Cardiac muscle cell (in vitro differentiated cells and primary cell): Measurements from ENCODE around the gene XCR1. TPM values are rescaled to one million over a fixed set of nuclear protein-coding genes. Genes with fewer than 3 reads are reported as not detected.

ENCODE experiments used
- DNase-seq, 2 donors: peaks; one replicate each; pipeline versions ENCODE4 v3.0.0 to v3.0.0-alpha.2; 2010 to 2017; ENCODE audit warnings: low read depth in 1 of 2, low spot score in 1 of 2
- H3K27ac ChIP-seq: fragments of 200-600 bp; sonication (generic); 2 replicates; pipeline ENCODE4 v1.5.1; 2016
- H3K27me3 ChIP-seq: fragments of 200-600 bp; sonication (generic); 2 replicates; pipeline ENCODE4 v1.6.0; 2016; ENCODE audit warnings: control low read depth
- H3K36me3 ChIP-seq: fragments of 200-600 bp; sonication (generic); 2 replicates; pipeline ENCODE4 v1.5.1; 2016; ENCODE audit warnings: control low read depth
- H3K4me1 ChIP-seq: fragments of 200-600 bp; sonication (generic); 2 replicates; pipeline ENCODE4 v1.8.1; 2017; ENCODE audit warnings: low read depth, mild to moderate bottlenecking, mixed run types
- H3K4me3 ChIP-seq: fragments of 200-600 bp; sonication (generic); 2 replicates; pipeline ENCODE4 v1.5.1; 2016; ENCODE audit warnings: mild to moderate bottlenecking
- H3K9me3 ChIP-seq: fragments of 200-600 bp; sonication (generic); 2 replicates; pipeline ENCODE4 v1.5.1; 2017; ENCODE audit warnings: low read depth, mild to moderate bottlenecking, control low read depth
- polyA plus RNA-seq: library from polyadenylated mRNA; unstranded; fragments of >200 nt; fragmentation: Nextera tagmentation; extraction: Ambion mirVana; gene quantifications from 2 replicates; pipeline ENCODE4 v1.2.1, GENCODE V29; 2016
- total RNA-seq: library from RNA; depleted of rRNA; stranded (reverse); fragments of >200 nt; gene quantifications from 2 replicates; pipeline ENCODE4 v1.2.3, GENCODE V29; 2016
- TF ChIP-seq, protein P1 (sequence below): IDR thresholded peaks from 2 replicates; pipeline ENCODE4 v1.5.1; 2012; ENCODE audit warnings: low read depth, mild to moderate bottlenecking, low read length

The XCR1 gene
- total and polyA plus RNA-seq, 2 experiments from 2014 or later: not detected

DNA sequence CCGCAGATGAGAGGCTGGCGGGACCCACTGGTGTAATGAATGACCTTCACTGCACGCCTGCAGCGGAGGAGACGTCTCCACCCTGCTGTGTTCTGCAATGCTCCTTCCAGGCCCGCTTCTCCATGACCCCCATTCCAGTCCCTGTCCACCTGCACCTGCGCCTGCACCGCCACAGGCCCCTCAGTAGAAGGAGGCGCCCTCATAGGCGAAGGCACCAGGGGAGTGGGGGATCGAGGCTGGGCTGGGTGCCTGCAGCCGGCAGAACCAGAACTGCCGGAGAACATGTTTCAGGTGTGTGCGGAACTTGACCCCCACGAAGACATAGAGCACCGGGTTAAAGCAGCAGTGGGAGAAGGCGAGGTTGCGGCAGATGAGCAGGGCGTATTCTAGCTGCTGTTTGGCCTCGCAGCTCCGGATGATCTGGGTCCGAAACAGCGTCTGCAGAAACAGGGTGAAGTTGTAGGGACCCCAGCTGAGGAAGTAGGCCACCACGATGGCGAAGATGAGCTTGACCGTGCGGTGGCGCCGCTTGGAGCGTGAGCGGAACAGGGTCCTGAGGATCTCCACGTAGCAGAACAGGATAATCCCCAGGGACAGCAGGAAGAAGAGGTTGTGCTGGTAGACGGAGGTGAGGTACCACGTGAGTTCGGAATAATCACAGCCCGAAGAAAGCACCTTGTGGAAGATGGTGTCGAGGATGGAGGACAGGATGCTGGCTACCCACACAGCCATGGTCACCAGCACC is 6.3 kb downstream of the XCR1 start:
- H3K36me3 ChIP-seq: no peaks in the 10 kb centered on the region
- DNase-seq: no peak

DNA sequence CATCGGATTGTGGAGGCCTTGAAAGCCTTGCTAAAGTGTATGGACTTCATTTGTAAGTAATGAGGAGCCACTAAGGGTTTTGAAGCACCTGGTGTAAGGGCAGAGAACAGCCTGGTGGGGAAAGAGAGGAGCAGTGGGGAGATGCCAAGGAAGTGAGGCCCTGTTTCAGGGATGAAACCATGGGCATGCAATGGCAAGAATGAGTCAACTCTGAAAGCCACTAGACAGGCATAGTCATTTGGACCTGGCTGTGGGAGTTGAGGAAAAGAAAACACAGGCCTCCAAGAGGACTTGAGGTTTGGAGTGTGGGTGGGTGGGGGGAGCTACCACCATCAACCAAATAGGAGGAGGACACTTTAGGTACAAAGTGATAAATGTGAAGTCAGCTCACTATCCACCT is 7.6 kb downstream of the XCR1 start:
- Histone ChIP-seq H3K4me3 (no peak overlapping the region), H3K9me3 (no peaks in the 10 kb centered on the region), H3K36me3 (no peaks in the 10 kb centered on the region), H3K27ac (no peak overlapping the region), H3K4me1 (no peaks in the 10 kb centered on the region), H3K27me3 (no peaks in the 10 kb centered on the region)
- TF ChIP-seq, protein P1, sequence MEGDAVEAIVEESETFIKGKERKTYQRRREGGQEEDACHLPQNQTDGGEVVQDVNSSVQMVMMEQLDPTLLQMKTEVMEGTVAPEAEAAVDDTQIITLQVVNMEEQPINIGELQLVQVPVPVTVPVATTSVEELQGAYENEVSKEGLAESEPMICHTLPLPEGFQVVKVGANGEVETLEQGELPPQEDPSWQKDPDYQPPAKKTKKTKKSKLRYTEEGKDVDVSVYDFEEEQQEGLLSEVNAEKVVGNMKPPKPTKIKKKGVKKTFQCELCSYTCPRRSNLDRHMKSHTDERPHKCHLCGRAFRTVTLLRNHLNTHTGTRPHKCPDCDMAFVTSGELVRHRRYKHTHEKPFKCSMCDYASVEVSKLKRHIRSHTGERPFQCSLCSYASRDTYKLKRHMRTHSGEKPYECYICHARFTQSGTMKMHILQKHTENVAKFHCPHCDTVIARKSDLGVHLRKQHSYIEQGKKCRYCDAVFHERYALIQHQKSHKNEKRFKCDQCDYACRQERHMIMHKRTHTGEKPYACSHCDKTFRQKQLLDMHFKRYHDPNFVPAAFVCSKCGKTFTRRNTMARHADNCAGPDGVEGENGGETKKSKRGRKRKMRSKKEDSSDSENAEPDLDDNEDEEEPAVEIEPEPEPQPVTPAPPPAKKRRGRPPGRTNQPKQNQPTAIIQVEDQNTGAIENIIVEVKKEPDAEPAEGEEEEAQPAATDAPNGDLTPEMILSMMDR: no peak
- DNase-seq: no peak

More for the DNA sequence above, 6.3 kb downstream of the XCR1 start:
- H3K27ac ChIP-seq: no peak overlapping the region
- H3K4me3 ChIP-seq: no peak overlapping the region
- no peaks in the 10 kb centered on the region for H3K9me3 ChIP-seq
- H3K27me3 ChIP-seq: no peaks in the 10 kb centered on the region
- TF ChIP-seq, protein P1: no peak
- H3K4me1 ChIP-seq: no peaks in the 10 kb centered on the region

DNA sequence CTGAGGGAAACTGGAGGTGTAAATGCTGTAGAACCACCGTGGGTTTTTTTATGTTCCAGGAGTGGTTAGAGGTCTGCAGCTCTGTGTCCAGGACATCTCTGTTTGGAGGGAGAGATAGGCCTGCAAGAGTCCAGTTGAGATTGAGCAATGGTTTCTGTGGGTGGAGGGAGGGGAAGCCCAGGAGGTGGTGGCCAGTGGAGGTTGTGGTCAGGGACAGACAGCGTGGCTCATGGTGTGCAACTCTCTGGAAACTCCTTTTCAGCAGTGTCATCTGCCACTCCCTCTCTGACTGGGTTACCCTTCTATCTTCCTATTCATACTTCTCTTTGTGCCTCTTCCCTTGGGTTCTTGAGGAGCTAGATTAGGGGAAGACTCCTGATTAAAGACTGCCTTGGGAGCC is 9.6 kb downstream of the XCR1 start:
- TF ChIP-seq, protein P1: no peak
- peak in 1 of 2 donors; percentile 63 for DNase-seq
- Histone ChIP-seq H3K27ac (no peak overlapping the region), H3K4me1 (no peaks in the 10 kb centered on the region), H3K36me3 (no peaks in the 10 kb centered on the region), H3K4me3 (no peak overlapping the region), H3K9me3 (no peaks in the 10 kb centered on the region), H3K27me3 (no peaks in the 10 kb centered on the region)

DNA sequence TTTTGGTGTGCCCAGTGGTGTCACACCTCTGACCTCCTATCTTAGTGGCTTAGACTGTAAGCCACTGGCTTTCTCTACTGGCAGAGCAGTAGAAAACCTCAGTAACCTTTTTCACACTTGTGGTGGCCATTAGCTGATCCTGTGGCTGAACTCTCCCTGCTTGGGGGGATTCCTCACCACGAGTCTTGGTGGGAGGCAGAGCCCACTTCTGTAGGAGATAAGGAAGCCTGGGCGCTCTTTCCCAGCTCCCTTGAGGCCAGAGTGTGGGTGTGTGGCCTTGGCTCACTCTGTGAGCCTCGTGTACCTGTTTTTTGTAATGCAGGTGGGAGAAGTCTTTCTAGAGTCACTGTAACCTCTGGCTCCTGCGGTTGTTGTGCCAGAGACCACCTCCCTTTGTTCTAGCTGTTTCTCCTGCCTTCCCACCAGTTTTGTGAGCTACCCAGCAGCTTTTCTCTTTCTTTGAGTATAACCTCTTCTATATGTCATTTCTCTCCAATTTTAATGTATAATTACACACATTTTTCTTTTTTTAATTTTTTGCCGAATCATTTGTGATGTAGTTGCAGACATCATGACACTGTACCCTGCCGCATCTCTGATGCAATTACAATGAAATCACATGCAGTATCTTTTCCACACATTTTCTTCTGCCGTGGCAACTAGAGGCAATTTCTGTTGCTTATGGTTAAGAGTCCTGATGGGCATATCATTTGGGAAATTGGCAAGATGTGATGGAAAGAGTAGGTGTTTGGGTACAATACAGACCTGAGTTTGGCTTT is 13.8 kb downstream of the XCR1 start:
- TF ChIP-seq, protein P1: no peak
- H3K4me1 ChIP-seq: no peaks in the 10 kb centered on the region
- no peaks in the 10 kb centered on the region for H3K36me3 ChIP-seq
- no peak for DNase-seq
- H3K9me3 ChIP-seq: no peaks in the 10 kb centered on the region
- H3K27ac ChIP-seq: no peak overlapping the region
- no peak overlapping the region for H3K4me3 ChIP-seq
- H3K27me3 ChIP-seq: no peaks in the 10 kb centered on the region

DNA sequence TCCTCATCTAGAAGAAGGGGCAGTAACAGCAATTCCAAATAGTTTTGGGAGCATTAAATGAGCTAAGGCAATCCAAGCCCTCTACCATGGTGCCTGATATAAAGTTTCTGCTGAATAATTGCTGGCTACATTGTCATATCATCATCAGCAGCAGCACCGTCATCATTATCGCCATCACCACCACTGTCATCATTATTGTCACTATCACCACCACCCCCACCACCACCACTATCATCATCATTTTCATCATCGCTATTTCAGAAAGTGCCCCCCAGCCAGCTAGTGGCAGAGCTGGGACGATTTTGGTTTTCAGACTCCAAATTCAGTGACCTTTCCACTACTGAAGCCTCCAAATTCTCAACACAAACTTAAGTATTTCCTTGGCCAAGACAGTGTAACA is 15.0 kb downstream of the XCR1 start:
- DNase-seq: no peak
- no peaks in the 10 kb centered on the region for H3K4me1 ChIP-seq
- TF ChIP-seq, protein P1: no peak

More for the DNA sequence above, 15.0 kb downstream of the XCR1 start:
- Histone ChIP-seq H3K4me3 (no peak overlapping the region), H3K27me3 (no peaks in the 10 kb centered on the region), H3K36me3 (no peaks in the 10 kb centered on the region), H3K9me3 (no peaks in the 10 kb centered on the region), H3K27ac (no peak overlapping the region)
